ENCODE measurements around the gene MBOAT7. TPM values are rescaled to one million over a fixed set of nuclear protein-coding genes. Genes with fewer than 3 reads are reported as not detected.

The MBOAT7 gene
- total and polyA plus RNA-seq, 2 donors (not counting 3 experiments of a cell fraction or from before 2014, with no cell fraction given) = 204 to 218 TPM

- Histone ChIP-seq H4K20me1 (replicated peaks; ENCODE audit: control insufficient read depth, extremely low read depth, insufficient read depth, low read length) (peaks cover 3% of the 10 kb centered on the region), H2AFZ (ENCODE audit: low read depth, low read length) (no peak overlapping the region), H3K4me2 (ENCODE audit: insufficient read depth, low read length) (no peak overlapping the region), H3K36me3 (ENCODE audit: control insufficient read depth in 2 of 2, extremely low read depth in 1 of 2, insufficient read depth in 2 of 2, low read length in 2 of 2) (peaks cover 5 to 8% of the 10 kb centered on the region in 2 experiments), H3K9ac (replicated peaks; ENCODE audit: extremely low read depth, insufficient read depth, low read length) (no peak overlapping the region), H3K4me1 (ENCODE audit: control insufficient read depth, extremely low read depth, insufficient read depth, low read length) (peaks cover 10% of the 10 kb centered on the region), H3K9me1 (replicated peaks; ENCODE audit: control insufficient read depth, extremely low read depth, insufficient read depth, low read length) (no peaks in the 10 kb centered on the region), H3K27ac (ENCODE audit: insufficient read depth, low read depth, low read length) (no peak overlapping the region), H3K27me3 (ENCODE audit: control insufficient read depth in 2 of 2, insufficient read depth in 2 of 2, low read length in 2 of 2) (no peaks in the 10 kb centered on the region), H3K4me3 (replicated peaks in 1 of 3; ENCODE audit: insufficient read depth in 1 of 3, low read depth in 1 of 3, low read length in 3 of 3) (no peak overlapping the region), H3K9me3 (replicated peaks; ENCODE audit: control insufficient read depth, insufficient read depth, low read length) (no peaks in the 10 kb centered on the region), H3K79me2 (ENCODE audit: control insufficient read depth, insufficient read depth, low read length) (peaks cover 20% of the 10 kb centered on the region)
- no peak for DNase-seq (ENCODE audit: low read depth, low spot score)
- ChIA-PET CTCF (interaction anchor here (1.8 kb wide), 1 partner anchor 13 kb away, joined by 5 read pairs; no protein-coding TSS in a partner anchor), POLR2A (no interaction called here)
- intact Hi-C loops (cut with micrococcal nuclease) (no loop called here), dilution Hi-C loops (cut with MboI; ENCODE audit: extremely low pct_ligation_motif_present, low sequenced_read_pairs) (no loop called here)
- FAIRE-seq = no peak
- BruUV-seq (replicated peaks) = no TSS peak
- TF ChIP-seq CTCF (IDR thresholded peaks at IDR 0.05; ENCODE audit: extremely low read depth in 1 of 2, insufficient read depth in 1 of 2, low read depth in 1 of 2, low read length in 2 of 2) (no peak), GATA2 (IDR thresholded peaks at IDR 0.05; ENCODE audit: insufficient read depth, insufficient read length, low read depth, low read length) (no peak), MYC (IDR thresholded peaks at IDR 0.05; ENCODE audit: low read depth, low read length) (no peak), POLR2A (IDR thresholded peaks at IDR 0.05; ENCODE audit: low read depth, low read length) (no peak), JUN (IDR thresholded peaks at IDR 0.05; ENCODE audit: borderline replicate concordance, insufficient read depth, insufficient read length, low read depth) (no peak), FOS (IDR thresholded peaks at IDR 0.05; ENCODE audit: borderline replicate concordance, insufficient read depth, low read length) (no peak), EZH2 (IDR thresholded peaks at IDR 0.05; ENCODE audit: borderline replicate concordance, low read depth, low read length, severe bottlenecking) (no peak), POLR2AphosphoS5 (IDR thresholded peaks at IDR 0.05; ENCODE audit: insufficient read depth, low read depth, low read length) (no peak), MAX (IDR thresholded peaks at IDR 0.05; ENCODE audit: insufficient read depth, insufficient read length) (no peak)
Measured at GRCh38 chr19:54197121-54197520, 7.7 kb upstream of the MBOAT7 start.
